ENCODE data around the gene LRRC17.

DNA sequence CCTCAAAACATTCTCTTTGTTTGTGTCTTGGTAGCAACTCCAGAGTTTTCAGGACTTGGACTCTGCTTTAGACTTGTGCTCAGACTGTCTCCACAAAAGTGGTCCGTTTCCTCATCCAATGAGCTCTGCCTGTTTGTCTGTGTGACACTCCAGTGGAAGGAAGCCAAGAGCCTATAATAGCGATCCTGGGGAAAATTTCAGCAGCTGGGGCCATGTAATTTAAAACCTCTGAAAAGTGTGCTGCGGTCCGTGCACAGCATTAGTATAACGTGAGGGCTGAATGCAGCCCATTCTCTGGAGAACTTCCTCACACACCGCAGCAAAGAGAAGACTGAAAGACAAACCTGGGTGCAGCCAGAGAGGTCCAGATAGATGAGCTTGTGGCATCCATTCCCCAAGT, at the start of gene LRRC17:
- TF ChIP-seq EZH2 (IDR thresholded peaks at IDR 0.05; ENCODE audit: insufficient read depth, poor library complexity, severe bottlenecking) (no peak), EZH2phosphoT487 (IDR thresholded peaks at IDR 0.05; ENCODE audit: insufficient read depth, low read depth) (no peak)

Measured in GM23248 (cell line).